Measurements from ENCODE around the gene CAMSAP1.

The CAMSAP1 gene

DNA sequence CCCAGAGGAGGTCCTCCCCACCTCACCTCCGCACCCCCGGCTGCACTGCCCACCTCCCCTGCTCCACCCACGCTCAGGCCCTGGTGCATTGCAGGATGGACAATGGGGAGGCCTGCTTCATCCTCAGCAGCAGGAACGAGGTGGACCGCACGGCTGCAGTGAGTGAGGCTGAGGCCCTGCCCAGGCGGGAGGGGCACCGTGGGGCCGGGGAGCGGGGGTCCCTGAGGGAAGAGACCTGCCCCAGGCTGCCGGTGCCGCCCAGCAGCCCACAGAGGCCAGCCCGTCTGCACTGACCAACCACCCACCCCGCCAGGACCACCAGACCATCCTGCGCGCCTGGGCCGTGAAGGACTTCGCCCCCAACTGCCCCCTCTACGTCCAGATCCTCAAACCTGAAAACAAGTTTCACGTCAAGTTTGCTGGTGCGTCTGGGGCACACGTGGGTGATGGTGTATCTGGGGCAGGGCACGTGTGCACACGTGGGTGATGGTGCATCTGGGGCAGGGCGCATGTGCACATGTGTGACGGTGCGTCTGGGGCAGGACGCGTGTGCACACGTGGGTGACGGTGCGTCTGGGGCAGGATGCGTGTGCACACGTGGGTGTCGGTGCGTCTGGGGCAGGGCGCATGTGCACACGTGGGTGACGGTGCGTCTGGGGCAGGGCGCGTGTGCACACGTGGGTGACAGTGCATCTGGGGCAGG is 138.7 kb downstream of the CAMSAP1 start:
- no peak for DNase-seq (ENCODE audit: insufficient read length)
- FAIRE-seq: no peak
- no peak for TF ChIP-seq POLR2A (IDR thresholded peaks at IDR 0.05; ENCODE audit: low read depth, low read length)
- TF ChIP-seq TAF1 (IDR thresholded peaks at IDR 0.05; ENCODE audit: borderline replicate concordance, low read depth, low read length): no peak

DNA sequence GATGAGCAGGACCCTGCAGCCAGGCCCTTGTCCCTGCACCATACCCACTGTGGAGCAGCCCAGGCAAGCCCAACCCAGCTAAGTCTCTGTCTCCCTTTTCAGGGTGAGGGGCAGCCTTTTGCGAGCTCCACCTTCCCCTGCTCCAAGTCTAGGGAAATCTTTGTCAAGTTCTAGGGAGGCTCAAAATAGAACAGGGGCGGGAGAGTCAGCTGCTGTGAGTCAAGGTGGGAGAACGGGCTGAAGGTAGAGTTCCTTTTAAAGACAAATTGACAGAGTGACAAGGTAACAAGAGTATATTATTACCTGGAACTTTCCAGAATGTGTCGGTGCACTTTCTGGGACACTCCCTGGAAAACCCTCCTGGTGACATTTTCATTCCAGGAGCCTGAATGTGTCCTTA is 140.6 kb downstream of the CAMSAP1 start:
- no peak for FAIRE-seq

DNA sequence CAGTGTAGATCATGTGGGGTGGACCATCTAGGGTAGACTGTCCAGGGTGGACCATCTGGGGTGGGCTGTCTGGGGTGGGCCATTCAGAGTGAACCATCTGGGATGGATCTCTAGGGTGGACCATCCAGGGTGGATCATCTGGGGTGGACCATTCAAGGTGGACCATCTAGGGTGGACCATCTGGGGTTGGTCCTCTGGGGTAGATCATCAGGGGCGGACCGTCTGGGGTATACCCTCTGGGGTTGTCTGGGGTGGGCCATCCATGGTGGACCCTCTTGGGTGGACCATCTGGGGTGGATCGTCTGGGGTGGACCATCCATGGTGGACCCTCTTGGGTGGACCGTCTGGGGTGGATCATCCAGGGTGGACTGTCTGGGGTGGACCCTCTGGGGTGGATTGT is 141.1 kb downstream of the CAMSAP1 start:
- DNase-seq (ENCODE audit: insufficient read length): no peak

More for the DNA sequence above, 140.6 kb downstream of the CAMSAP1 start:
- TF ChIP-seq POLR2A (IDR thresholded peaks at IDR 0.05; ENCODE audit: low read depth, low read length) (no peak), TAF1 (IDR thresholded peaks at IDR 0.05; ENCODE audit: borderline replicate concordance, low read depth, low read length) (no peak), POLR2AphosphoS5 (IDR thresholded peaks at IDR 0.05; ENCODE audit: low read depth, low read length) (no peak)
- no peak for DNase-seq (ENCODE audit: insufficient read length)

DNA sequence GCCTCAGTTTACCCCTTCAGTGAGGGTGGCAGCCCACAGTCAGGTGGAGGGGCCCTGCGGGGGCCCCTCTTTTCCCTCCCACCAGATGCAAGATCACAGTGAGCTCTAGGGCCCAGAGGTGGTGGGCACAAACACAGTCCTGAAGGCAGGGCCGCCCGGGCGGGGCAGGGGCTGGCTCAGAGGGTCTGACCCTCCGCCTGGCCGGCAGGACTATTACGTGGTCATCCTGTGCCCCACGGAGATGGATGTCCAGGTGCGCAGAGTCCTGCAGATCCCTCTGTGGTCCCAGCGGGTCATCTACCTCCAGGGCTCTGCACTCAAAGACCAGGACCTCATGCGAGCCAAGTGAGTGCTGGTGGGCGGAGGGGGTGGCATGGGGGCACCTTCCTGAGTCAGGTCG is 141.9 kb downstream of the CAMSAP1 start:
- FAIRE-seq (no peak), DNase-seq (ENCODE audit: insufficient read length) (no peak)
- TF ChIP-seq POLR2A (IDR thresholded peaks at IDR 0.05; ENCODE audit: low read depth, low read length): no peak
- no peak for TF ChIP-seq POLR2AphosphoS5 (IDR thresholded peaks at IDR 0.05; ENCODE audit: low read depth, low read length)
- no peak for TF ChIP-seq TAF1 (IDR thresholded peaks at IDR 0.05; ENCODE audit: borderline replicate concordance, low read depth, low read length)

More for the DNA sequence above, 141.1 kb downstream of the CAMSAP1 start:
- FAIRE-seq: no peak
- TF ChIP-seq POLR2A (IDR thresholded peaks at IDR 0.05; ENCODE audit: low read depth, low read length) (no peak), POLR2AphosphoS5 (IDR thresholded peaks at IDR 0.05; ENCODE audit: low read depth, low read length) (no peak), TAF1 (IDR thresholded peaks at IDR 0.05; ENCODE audit: borderline replicate concordance, low read depth, low read length) (no peak)

DNA sequence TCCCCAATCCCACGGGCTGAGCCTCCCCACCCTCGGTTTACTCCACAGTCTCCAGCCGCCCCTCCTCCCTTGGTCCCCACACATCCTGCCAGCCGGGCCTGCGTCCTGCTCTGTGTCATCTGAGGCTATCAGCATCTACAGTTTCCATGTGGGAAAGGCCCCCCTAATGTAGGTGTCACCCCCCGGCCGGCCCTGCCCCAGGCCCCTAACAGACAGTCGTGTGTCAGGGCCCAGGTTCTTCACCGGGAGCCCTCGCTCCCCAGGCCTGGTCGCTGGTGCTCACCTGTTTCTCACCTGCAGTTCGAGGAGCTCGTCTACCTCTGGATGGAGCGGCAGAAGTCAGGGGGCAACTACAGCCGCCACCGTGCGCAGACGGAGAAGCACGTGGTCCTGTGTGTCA is 142.6 kb downstream of the CAMSAP1 start:
- DNase-seq (ENCODE audit: insufficient read length) (no peak), FAIRE-seq (no peak)
- TF ChIP-seq TAF1 (IDR thresholded peaks at IDR 0.05; ENCODE audit: borderline replicate concordance, low read depth, low read length) (no peak), POLR2AphosphoS5 (IDR thresholded peaks at IDR 0.05; ENCODE audit: low read depth, low read length) (no peak), POLR2A (IDR thresholded peaks at IDR 0.05; ENCODE audit: low read depth, low read length) (no peak)

DNA sequence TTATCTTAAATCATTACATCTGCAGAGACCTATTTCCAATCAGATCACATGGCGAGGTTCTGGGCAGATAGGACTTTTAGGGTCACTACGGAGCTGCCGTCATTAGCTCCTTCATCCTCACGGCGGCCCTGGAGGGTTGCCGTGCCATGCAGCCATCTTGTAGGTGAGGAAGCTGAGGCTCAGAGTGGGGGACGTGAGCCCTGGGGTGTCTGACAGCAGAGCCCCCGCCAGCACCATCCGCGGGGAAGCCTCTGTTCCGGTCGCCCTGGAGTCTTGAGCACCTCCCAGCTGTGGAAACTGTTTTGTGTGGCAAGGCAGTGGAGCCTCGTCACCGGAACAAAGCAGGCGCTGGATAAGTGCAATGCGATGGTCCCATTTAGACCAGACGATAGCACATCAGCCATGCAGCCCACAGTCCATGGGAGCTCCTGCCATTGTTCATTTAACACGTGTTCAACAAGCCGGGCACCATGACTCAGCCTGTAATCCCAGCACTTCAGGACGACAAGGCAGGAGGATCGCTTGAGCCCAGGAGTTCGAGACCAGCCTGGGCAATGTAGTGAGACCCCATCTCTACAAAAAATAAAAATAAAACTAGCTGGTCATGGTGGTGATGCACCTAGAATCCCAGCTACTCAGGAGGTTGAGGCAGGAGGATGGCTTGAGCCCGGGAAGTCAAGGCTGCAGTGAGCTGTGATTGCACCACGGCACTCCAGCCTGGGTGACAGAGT is 143.5 kb downstream of the CAMSAP1 start:
- no peak for FAIRE-seq
- no peak for DNase-seq (ENCODE audit: insufficient read length)
- TF ChIP-seq POLR2A (IDR thresholded peaks at IDR 0.05; ENCODE audit: low read depth, low read length): no peak
- no peak for TF ChIP-seq POLR2AphosphoS5 (IDR thresholded peaks at IDR 0.05; ENCODE audit: low read depth, low read length)
- TF ChIP-seq TAF1 (IDR thresholded peaks at IDR 0.05; ENCODE audit: borderline replicate concordance, low read depth, low read length): no peak

DNA sequence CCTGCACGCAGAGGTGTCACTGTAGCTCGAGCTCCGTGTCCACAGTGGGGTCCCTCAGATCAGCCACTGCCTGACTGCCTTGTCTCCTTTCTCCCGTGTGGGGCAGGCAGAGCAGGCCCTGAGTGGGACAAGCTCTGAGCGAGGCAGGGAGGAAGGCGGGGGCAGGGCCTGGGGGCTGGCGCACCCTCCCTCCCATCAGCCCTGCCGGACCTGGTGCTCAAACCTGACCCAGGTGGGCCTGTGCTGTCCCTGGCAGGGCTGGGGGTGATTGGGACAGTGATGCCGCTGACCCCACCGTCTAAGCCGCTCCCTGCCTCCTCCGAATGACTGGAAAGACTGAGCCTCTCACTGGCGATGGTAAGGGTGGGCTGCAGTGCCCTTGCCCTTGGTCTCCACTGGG is 144.4 kb downstream of the CAMSAP1 start:
- FAIRE-seq (no peak), DNase-seq (ENCODE audit: insufficient read length) (no peak)
- TF ChIP-seq TAF1 (IDR thresholded peaks at IDR 0.05; ENCODE audit: borderline replicate concordance, low read depth, low read length) (no peak), POLR2A (IDR thresholded peaks at IDR 0.05; ENCODE audit: low read depth, low read length) (no peak), POLR2AphosphoS5 (IDR thresholded peaks at IDR 0.05; ENCODE audit: low read depth, low read length) (no peak)

DNA sequence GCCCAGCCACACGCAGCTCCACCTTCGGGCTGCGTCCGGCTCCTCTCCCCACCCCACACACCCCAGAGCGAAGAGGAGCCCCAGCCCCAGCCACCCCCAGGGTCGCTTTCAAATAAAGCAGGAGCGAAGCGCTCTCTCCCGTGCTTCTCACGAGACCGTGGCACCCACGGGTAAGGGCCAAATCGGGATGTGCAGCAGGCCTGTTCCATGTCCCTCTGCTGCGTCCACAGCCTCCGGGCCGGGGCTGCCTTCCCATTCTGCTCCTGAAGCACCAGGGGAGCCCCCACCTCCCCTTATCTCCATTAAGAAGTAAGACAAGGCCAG is 145.5 kb downstream of the CAMSAP1 start:
- TF ChIP-seq TAF1 (IDR thresholded peaks at IDR 0.05; ENCODE audit: borderline replicate concordance, low read depth, low read length) (no peak), POLR2AphosphoS5 (IDR thresholded peaks at IDR 0.05; ENCODE audit: low read depth, low read length) (no peak), POLR2A (IDR thresholded peaks at IDR 0.05; ENCODE audit: low read depth, low read length) (no peak)
- DNase-seq (ENCODE audit: insufficient read length) (no peak), FAIRE-seq (no peak)

DNA sequence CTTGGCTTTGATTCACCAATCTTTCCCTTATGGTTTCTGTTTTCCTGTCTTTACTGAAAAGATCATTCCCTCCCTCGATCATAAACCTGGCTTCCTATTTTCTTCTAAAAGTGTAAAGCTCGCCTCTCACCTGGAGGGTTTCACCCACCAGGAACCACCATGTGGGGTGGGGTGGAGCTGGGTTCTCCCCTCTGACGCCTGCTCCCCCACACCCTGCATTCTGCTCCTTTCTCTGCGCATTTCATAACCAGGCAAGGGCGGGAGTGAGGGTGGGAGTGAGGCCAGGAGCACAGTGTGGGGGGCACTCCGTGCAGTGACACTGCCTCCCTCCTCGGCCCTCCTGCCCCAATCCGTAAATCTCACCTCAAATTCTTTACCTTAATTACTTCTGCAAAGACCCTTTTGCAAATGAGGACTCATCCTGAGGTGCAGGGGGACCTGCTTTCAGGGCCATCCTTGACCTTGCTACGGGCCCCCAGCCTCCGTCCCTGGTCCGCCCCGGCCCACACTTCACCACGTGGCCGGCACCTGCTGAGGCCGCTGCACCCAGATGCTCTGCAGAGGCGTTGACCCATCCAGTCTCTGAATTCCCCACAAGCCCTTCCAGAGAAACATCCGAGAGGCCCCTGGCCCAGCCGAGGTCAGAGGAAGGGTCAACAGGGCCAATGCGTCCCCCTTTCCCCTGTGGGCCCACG is 146.0 kb downstream of the CAMSAP1 start:
- FAIRE-seq (no peak), DNase-seq (ENCODE audit: insufficient read length) (no peak)
- TF ChIP-seq POLR2A (IDR thresholded peaks at IDR 0.05; ENCODE audit: low read depth, low read length): no peak
- no peak for TF ChIP-seq TAF1 (IDR thresholded peaks at IDR 0.05; ENCODE audit: borderline replicate concordance, low read depth, low read length)
- no peak for TF ChIP-seq POLR2AphosphoS5 (IDR thresholded peaks at IDR 0.05; ENCODE audit: low read depth, low read length)

DNA sequence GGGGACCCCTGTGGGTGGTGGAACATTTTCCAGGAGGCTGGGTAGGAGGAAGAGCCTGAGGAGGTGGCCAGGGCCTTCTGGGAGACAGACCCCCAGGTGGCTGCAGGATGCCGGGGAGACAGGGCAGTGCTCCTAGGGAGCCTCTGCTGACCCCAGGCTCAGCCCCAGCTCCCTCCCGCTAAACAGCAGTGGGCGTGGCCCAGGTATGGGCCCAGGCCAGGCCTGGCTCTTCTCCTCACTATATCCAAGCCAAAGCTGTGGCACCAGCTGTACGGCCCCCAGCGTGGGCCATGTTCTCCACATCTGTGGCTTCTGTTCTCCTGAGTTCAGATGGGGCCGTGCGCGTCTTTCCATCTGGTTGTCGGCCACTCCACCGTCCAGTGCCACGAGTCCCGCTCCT is 146.9 kb downstream of the CAMSAP1 start:
- no peak for FAIRE-seq
- TF ChIP-seq POLR2A (IDR thresholded peaks at IDR 0.05; ENCODE audit: low read depth, low read length) (no peak), TAF1 (IDR thresholded peaks at IDR 0.05; ENCODE audit: borderline replicate concordance, low read depth, low read length) (no peak), POLR2AphosphoS5 (IDR thresholded peaks at IDR 0.05; ENCODE audit: low read depth, low read length) (no peak)
- no peak for DNase-seq (ENCODE audit: insufficient read length)

DNA sequence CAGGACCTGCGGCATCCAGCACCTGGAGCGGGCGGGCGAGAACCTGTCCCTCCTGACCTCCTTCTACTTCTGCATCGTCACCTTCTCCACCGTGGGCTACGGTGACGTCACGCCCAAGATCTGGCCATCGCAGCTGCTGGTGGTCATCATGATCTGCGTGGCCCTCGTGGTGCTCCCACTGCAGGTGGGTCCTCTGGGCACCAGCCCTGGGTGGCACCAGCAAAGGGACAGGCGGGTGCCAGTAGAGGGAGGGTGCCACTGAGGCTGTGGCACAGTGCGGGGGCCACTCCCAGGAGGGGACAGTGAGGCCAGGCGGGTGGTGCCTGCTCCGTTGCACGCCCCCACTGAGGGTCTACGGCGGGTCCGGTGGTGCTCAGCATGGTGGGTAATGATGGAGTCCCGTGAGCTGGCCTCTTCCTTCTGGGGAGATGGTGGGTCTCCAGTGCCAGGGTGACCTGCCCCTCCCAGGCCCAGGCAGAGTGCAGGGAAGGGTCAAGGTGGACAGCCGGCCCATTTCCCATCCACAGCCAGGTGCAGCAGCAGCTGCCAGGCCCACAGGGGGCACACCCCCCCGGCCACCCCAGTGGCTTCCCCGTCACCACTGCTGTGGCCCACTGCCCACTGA is 147.6 kb downstream of the CAMSAP1 start:
- TF ChIP-seq POLR2AphosphoS5 (IDR thresholded peaks at IDR 0.05; ENCODE audit: low read depth, low read length) (no peak), POLR2A (IDR thresholded peaks at IDR 0.05; ENCODE audit: low read depth, low read length) (no peak), TAF1 (IDR thresholded peaks at IDR 0.05; ENCODE audit: borderline replicate concordance, low read depth, low read length) (no peak)
- no peak for FAIRE-seq
- no peak for DNase-seq (ENCODE audit: insufficient read length)
